Colon (tissue), 2 donors: ENCODE results near the gene C11orf58.
A peak's percentile ranks its signal among the peaks of the same experiment; 100 is the strongest.

Source experiments
- FAIRE-seq: peaks from 2 replicates; lab custom pipeline; 2012; peaks lifted over from hg19 to GRCh38; lab: Jason Lieb, UNC
- donor health status: control.
- donor health status: control.

Gene C11orf58

DNA sequence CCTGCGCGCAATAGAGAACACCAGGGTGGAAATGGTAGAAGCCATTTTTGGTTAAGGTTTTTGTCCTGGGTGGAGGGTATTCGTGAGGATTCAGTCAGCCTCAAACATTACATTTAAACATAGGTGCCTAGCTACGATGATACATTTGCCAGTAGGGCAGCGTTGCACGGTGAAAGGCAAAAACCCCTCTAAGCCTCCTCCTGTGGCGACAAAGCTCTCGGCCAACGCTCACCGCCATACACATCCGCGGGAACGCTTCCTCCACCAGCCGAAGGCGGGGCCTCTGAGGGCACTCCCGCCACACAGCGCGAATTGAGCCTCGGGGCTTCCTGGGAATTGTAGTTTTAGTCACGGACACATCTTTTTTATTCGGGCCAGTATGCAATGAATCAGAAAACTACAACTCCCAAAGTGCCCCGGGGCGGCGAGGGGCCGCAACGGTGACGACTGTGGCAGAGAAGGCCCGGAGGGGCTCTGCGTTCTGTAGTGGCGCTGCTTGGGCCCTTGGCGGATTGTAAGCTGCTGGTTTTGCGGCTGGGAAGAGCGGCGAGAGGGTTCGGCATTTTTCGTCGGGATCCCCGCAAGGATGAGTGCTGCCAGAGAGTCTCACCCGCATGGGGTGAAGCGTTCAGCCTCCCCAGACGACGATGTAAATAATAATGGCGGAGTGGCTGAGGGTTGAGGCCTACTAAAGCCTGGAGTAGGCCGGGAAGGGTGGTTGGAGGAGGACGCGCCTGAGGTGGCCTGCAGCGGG lies at the start of gene C11orf58:
Gene C11orf58 (plus strand): TSS at position 455 of the 754 bp plus-strand sequence. CDS start 132 bp downstream, at position 587.
- no peak for FAIRE-seq

DNA sequence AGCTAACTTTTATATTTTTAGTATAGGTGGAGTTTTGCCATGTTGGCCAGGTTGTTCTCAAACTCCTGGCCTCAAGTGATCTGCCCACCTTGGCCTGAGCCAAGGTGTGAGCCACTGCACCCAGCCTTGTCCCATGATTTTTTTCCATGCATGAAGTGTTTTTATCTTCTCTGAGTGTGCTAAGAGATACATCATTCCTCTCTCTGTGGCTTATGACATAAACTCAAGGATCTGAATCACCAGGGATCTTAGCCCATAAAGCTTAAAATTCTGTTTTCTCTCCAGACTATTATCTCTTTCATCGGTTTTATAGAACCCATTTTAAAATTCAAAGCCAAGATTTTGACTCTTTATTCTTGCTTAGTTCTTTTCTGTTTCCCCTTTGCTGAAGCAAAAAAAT lies 48.4 kb upstream of the C11orf58 start:
- FAIRE-seq, result no peak

GRCh38 chr11:16703795-16704194 lies 34.7 kb upstream of the C11orf58 start:
- no peak for FAIRE-seq

GRCh38 chr11:16713594-16713993 lies 24.9 kb upstream of the C11orf58 start:
- no peak for FAIRE-seq

DNA sequence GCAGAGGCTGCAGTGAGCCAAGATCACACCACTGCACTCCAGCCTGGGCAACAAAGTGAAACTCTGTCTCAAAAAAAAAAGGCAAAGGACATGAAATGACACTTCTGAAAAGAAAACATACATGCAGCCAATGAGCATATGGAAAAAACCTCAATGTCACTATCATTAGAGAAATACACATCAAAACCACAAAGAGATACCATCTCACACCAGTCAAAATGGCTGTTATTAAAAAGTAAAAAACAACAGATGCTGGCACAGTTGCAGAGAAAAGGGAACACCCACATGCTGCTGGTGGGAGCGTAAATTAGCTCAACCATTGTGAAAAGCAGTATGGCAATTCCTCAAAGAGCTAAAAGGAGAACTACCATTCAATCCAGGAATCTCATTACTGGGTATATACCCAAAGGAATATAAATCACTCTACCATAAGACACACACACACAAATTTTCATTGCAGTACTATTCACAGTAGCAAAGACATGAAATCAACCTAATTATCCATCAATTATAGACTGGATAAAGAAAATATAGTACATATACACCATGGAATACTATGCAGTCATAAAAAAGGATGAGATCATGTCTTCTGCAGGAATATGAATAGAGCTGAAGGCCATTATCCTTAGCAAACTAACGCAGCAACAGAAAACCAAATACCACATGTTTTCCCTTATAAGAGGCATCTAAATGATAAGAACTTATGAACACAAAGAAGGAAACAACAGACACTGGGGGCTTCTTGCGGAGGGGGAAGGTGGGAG lies 15.7 kb upstream of the C11orf58 start:
- FAIRE-seq, result no peak

- no peak for FAIRE-seq
Observed at GRCh38 chr11:16727806-16728205, 10.6 kb upstream of the C11orf58 start.

DNA sequence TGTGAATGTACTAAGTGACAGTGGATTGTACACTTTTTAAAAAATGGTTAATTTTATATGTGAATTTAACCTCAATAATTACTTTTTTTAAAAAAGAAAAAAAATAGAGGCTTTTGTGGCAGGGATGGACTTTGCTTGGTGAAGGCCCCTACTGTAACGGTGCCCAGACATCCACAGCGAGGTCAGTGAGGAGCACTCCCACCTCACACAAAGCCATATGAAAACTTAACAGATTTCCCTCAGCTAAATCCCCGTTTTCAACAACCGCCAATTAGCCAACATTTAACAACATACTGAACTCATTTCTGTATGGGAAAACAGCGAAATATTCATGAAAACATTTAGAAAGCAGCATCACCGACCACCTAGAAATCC lies 642 bp upstream of the C11orf58 start:
- FAIRE-seq, result no peak

DNA sequence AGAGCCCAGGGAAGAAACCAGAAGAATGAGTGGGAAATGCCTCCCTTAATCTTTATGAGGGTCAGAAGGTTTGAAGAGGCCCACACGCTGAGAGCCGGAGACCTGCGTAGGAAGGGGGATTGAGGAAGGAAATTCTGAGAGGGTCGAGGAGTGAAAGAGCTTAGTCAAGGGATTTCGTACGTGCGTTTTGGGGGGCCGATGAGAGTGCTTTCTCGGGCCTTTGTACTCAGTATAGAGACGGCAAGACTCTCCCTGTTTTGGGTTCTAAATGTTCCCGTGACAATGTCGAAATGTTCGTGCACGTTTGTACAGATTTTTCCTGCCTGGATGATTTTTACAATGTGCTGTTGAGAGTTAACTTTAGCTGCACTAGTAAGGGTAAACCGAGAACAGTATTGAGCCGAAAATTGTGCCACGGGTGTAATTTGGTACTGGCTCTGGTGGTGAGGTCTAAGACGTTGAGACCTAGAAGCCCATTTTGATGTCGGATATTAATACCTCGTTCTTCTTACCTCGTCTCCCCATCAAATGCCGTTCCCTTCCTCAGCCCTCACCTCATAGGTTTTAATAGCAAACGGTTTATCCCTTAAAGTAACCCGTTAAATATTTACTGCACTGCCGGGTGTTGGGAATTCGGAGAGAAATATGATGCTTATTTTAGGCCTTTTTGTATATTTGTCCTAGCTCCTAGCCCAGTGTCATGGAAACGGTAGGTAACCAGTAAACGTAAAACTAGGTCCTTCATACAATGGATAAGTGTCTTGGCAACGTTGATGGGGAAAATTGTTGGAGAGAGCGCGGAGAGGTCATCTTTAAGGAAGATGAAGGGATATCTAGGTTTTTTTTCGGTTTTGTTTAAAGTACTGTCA lies 734 bp downstream of the C11orf58 start:
- FAIRE-seq, result no peak

DNA sequence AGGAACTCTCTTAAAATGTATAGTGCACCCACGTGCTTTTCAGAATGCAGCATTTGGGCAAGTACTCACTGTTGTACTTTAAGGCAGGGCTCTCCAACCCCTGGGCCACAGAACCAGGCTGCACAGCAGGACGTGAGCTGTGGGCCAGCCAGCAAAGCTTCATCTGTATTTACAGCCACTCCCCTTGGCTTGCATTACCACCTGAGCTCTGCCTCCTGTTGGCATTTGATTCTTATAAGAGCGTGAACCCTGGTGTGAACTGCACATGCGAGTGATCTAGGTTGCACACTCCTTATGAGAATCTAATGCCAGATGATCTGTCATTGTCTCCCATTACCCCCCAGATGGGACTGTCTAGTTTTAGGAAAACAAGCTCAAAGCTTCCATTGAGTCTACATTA lies 3.0 kb downstream of the C11orf58 start:
- FAIRE-seq, result no peak

- peak; percentile 38 for FAIRE-seq
Observed at GRCh38 chr11:16743478-16743877, 5.0 kb downstream of the C11orf58 start.

GRCh38 chr11:16744128-16744725 lies 5.8 kb downstream of the C11orf58 start:
- FAIRE-seq, result no peak

- no peak for FAIRE-seq
Observed at GRCh38 chr11:16745950-16746605, 7.6 kb downstream of the C11orf58 start.

- no peak for FAIRE-seq
Observed at GRCh38 chr11:16749092-16749491, 10.6 kb downstream of the C11orf58 start.

DNA sequence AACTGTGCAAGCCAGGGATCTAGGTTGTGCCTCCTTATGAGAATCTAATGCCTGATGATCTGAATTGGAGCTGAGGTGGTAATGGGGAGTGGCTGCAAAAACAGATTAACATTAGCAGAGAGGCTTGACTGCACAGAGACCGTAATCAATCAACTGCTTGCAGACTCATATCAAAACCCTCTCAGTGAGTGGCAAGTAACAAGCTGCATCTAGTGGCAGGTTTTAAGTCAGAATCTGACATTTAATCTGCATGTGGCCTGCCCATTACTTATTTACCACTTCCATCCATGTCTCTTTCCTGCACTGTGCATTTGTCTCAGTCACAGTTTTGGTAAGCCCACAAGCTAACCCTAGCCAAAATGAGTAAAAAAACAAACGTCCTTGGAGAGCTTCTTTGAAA lies 11.2 kb downstream of the C11orf58 start:
- FAIRE-seq, result no peak

DNA sequence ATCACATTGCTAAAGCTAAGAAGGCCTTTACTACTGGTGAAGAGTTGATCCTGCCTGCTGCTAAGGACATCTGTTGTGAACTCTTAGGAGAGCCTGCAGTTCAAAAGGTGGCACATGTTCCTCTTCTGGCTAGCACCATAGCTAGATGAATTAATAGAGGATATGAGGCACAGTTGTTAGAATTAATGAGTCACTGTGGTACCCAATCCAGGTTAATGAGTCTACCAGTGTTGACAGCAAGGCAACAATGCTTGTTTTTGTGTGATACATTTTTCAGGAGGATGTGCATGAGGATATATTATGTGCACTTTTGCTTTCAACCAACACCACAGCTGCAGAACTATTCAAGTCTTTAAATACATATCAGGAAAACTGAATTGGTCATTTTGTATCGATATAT lies 12.0 kb downstream of the C11orf58 start:
- FAIRE-seq, result no peak

DNA sequence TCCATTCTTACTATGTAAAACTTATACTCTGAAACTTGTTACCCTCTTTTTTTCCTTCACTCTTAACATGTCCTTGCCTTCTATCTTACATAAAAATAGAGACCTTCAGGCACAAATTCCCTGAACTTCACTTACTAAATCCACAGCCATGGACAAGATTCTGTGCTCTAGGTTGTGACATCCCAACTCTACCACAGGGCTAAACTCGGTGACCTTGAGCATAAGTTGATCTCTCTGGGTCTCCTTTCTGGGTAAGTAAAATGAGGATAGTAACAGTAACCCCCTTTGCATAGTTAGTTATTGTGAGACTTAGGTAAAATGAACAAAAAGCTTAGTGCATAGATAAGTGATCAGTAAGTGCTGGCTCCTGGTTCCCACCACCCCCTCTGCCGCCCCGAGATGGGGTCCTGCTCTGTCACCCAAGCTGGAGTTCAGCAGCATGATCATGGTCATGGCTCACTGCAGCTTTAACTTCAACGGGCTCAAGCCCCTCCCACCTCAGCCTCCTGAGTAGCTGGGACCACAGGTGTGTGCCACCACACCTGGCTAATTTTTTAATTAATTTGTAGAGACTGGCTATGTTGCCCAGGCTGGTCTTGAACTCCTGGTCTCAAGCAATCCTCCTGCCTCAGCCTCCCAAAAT lies 20.1 kb downstream of the C11orf58 start:
- FAIRE-seq, result no peak

- FAIRE-seq, result no peak
Observed at GRCh38 chr11:16759857-16760508, 21.5 kb downstream of the C11orf58 start.

GRCh38 chr11:16763746-16764145 lies 25.3 kb downstream of the C11orf58 start:
- no peak for FAIRE-seq

GRCh38 chr11:16764888-16765287 lies 26.4 kb downstream of the C11orf58 start:
- no peak for FAIRE-seq

- no peak for FAIRE-seq
Observed at GRCh38 chr11:16767137-16767536, 28.7 kb downstream of the C11orf58 start.

- no peak for FAIRE-seq
Observed at GRCh38 chr11:16767957-16768356, 29.5 kb downstream of the C11orf58 start.
